Measurements from ENCODE around the gene MEOX1.

- TF ChIP-seq POLR2A (IDR thresholded peaks at IDR 0.05), result no peak
- TF ChIP-seq CTCF (IDR thresholded peaks at IDR 0.05), result no peak
- no peak for TF ChIP-seq EP300 (IDR thresholded peaks at IDR 0.05)
- no peak for TF ChIP-seq POLR2AphosphoS5 (IDR thresholded peaks at IDR 0.05)
Measured at GRCh38 chr17:43611230-43611969, 50.3 kb downstream of the MEOX1 start.

All from stomach (tissue), 4 donors.